ENCODE measurements around the gene APBB2.

Gene APBB2

GRCh38 chr4:41146716-41147506 lies 67.4 kb downstream of the APBB2 start:
- Mint-ChIP-seq H3K36me3 (no peaks in the 10 kb centered on the region), H3K9me3 (peaks cover 2% of the 10 kb centered on the region), H3K27ac (no peak overlapping the region), H3K4me3 (no peak overlapping the region), H3K4me1 (no peaks in the 10 kb centered on the region)
- ATAC-seq (no peak), DNase-seq (ENCODE audit: low spot score in 2 of 2) (no peak)

- ATAC-seq = no peak
- Mint-ChIP-seq H3K9me3 (peaks cover 2% of the 10 kb centered on the region), H3K36me3 (no peaks in the 10 kb centered on the region), H3K27ac (no peak overlapping the region), H3K4me1 (no peaks in the 10 kb centered on the region), H3K4me3 (no peak overlapping the region)
- DNase-seq (ENCODE audit: low spot score in 2 of 2) = no peak
Measured at GRCh38 chr4:41146196-41146595, 68.1 kb downstream of the APBB2 start.

- no peaks in the 10 kb centered on the region for H3K4me1 Mint-ChIP-seq
- H3K36me3 Mint-ChIP-seq = no peaks in the 10 kb centered on the region
- DNase-seq (ENCODE audit: low spot score in 2 of 2) = no peak
- no peaks in the 10 kb centered on the region for H3K9me3 Mint-ChIP-seq
- no peak overlapping the region for H3K4me3 Mint-ChIP-seq
- no peak overlapping the region for H3K27ac Mint-ChIP-seq
- no peak for ATAC-seq
Measured at GRCh38 chr4:41145571-41146078, 68.7 kb downstream of the APBB2 start.

GRCh38 chr4:41144812-41145211 lies 69.5 kb downstream of the APBB2 start:
- no peak for DNase-seq (ENCODE audit: low spot score in 2 of 2)
- no peaks in the 10 kb centered on the region for H3K36me3 Mint-ChIP-seq
- H3K4me1 Mint-ChIP-seq = no peaks in the 10 kb centered on the region
- no peak overlapping the region for H3K27ac Mint-ChIP-seq
- no peaks in the 10 kb centered on the region for H3K9me3 Mint-ChIP-seq
- no peak for ATAC-seq
- H3K4me3 Mint-ChIP-seq = no peak overlapping the region

DNA sequence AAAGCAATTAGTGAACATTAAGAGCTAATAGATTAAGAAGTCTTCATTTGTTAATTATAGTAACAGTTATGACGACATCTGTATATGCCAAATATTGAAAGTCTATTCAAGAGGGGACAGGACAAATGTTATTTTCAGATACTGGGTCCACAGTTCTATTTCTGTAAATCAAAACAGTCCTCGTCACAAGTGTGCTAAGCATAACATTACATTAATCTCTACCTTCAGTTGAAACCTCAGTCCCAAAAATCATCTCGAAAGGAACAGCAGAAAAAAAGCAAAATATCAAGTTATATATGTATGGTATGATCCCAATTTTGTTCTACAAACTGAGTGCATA lies 70.3 kb downstream of the APBB2 start:
- Mint-ChIP-seq H3K4me1 (no peaks in the 10 kb centered on the region), H3K36me3 (no peaks in the 10 kb centered on the region), H3K27ac (no peak overlapping the region), H3K4me3 (no peak overlapping the region), H3K9me3 (no peaks in the 10 kb centered on the region)
- DNase-seq (ENCODE audit: low spot score in 2 of 2) (no peak), ATAC-seq (no peak)

DNA sequence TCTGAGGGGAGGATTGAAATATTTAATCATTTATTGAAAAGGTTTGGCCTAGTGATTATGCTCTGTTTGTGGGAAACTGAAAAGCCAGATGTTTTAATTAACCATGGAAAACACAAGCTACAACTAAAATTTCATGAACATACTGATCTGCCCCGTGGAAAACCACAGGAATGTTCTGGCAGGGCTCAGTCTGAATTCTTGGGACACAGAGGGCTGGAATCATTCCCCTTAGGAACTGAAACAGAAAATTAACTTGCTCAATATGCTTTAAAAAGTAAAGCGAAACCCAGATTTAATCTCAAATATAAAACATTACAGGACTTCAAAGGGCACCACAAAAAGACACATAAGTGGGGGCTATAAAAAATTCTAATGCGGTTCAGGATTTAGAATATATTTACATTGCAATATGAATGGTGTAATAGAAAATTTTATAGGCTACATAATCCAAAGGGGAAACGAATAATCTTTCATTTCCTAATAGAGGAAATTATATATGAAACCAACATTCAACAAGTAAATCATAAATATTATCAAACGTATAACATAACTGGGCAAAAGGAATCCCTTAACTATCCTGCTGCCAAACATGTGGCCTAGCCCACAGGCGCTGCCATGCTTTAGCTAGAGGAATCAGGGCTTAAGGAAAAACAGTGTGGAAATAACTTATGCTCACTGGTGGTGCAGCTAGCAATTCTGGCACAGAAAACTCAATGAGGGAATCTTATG lies 70.9 kb downstream of the APBB2 start:
- DNase-seq (ENCODE audit: low spot score in 2 of 2) (no peak), ATAC-seq (no peak)
- no peak overlapping the region for H3K4me3 Mint-ChIP-seq
- no peaks in the 10 kb centered on the region for H3K9me3 Mint-ChIP-seq
- no peak overlapping the region for H3K27ac Mint-ChIP-seq
- H3K36me3 Mint-ChIP-seq = no peaks in the 10 kb centered on the region
- no peaks in the 10 kb centered on the region for H3K4me1 Mint-ChIP-seq

GRCh38 chr4:41142376-41143310 lies 71.7 kb downstream of the APBB2 start:
- Mint-ChIP-seq H3K27ac (no peak overlapping the region), H3K36me3 (no peaks in the 10 kb centered on the region), H3K4me3 (no peak overlapping the region), H3K9me3 (no peaks in the 10 kb centered on the region), H3K4me1 (no peaks in the 10 kb centered on the region)
- ATAC-seq (no peak), DNase-seq (ENCODE audit: low spot score in 2 of 2) (no peak)

GRCh38 chr4:41141900-41142299 lies 72.4 kb downstream of the APBB2 start:
- DNase-seq (ENCODE audit: low spot score in 2 of 2) (no peak), ATAC-seq (no peak)
- no peak overlapping the region for H3K4me3 Mint-ChIP-seq
- H3K9me3 Mint-ChIP-seq = no peaks in the 10 kb centered on the region
- H3K4me1 Mint-ChIP-seq = no peaks in the 10 kb centered on the region
- no peak overlapping the region for H3K27ac Mint-ChIP-seq
- H3K36me3 Mint-ChIP-seq = no peaks in the 10 kb centered on the region

- H3K4me3 Mint-ChIP-seq = no peak overlapping the region
Measured at GRCh38 chr4:41140410-41140809, 73.9 kb downstream of the APBB2 start.

DNA sequence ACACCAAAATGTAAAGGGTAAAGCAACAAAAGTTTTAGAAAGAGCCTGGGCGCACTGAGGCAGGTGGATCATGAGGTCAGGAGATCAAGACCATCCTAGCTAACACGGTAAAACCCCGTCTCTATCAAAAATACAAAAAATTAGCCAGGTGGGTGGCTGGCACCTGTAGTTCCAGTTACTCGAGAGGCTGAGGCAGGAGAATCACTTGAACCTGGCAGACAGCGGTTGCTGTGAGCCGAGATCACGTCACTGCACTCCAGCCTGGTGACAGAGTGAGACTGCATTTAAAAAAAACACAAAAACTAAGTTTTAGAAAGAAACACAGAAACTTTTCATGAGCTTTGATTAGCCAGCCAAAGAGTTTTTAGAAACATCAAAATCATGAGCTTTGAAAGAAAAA lies 76.5 kb downstream of the APBB2 start:
- H3K4me3 Mint-ChIP-seq = no peak overlapping the region
- H3K36me3 Mint-ChIP-seq = no peaks in the 10 kb centered on the region

More at GRCh38 chr4:41140410-41140809, 73.9 kb downstream of the APBB2 start:
- DNase-seq (ENCODE audit: low spot score in 2 of 2) (no peak), ATAC-seq (no peak)
- Mint-ChIP-seq H3K9me3 (no peaks in the 10 kb centered on the region), H3K4me1 (no peaks in the 10 kb centered on the region), H3K36me3 (no peaks in the 10 kb centered on the region), H3K27ac (no peak overlapping the region)

DNA sequence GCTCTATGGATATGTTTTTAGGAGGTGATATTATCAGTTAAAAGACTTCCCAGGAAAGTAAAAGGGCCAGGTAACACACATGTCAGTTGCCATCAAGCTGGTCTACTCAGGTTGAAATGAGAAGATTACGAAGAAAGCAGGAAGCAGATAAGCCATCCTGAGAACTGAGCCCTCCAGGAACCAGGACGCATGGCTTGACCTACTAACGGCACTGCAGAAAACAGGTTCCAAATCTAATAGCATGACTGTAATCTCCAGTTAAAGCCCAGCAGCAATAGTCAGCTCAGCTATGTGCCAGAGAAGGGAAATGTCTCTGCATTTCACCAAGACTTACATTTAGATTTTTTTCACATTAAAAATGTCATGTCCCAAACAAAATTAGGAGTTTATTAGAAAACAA lies 77.9 kb downstream of the APBB2 start:
- H3K27ac Mint-ChIP-seq = no peak overlapping the region
- H3K36me3 Mint-ChIP-seq = no peaks in the 10 kb centered on the region
- no peaks in the 10 kb centered on the region for H3K9me3 Mint-ChIP-seq
- ATAC-seq = no peak
- no peaks in the 10 kb centered on the region for H3K4me1 Mint-ChIP-seq
- H3K4me3 Mint-ChIP-seq = no peak overlapping the region
- no peak for DNase-seq (ENCODE audit: low spot score in 2 of 2)

More for the DNA sequence above, 76.5 kb downstream of the APBB2 start:
- DNase-seq (ENCODE audit: low spot score in 2 of 2) (no peak), ATAC-seq (no peak)
- Mint-ChIP-seq H3K9me3 (no peaks in the 10 kb centered on the region), H3K27ac (no peak overlapping the region), H3K4me1 (no peaks in the 10 kb centered on the region)

DNA sequence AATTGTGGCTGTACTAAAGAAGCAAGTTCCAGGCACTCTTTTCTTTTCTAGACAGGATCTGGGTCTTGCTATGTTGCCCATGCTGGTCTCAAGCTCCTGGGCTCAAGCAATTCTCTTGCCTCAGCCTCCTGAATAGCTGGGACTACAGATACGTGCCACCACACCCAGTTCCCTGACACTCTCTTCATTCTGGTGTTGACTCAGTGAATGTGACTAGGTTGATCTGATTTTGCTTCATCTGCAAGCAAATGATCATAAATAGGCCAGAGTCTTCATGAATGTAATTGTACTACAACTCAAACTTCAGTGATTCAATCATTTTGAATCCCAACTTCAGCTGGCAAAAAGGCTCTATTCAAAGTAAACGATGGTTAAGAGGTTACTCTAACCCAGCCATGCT lies 78.5 kb downstream of the APBB2 start:
- H3K4me1 Mint-ChIP-seq = no peaks in the 10 kb centered on the region
- H3K27ac Mint-ChIP-seq = no peak overlapping the region
- no peaks in the 10 kb centered on the region for H3K36me3 Mint-ChIP-seq
- ATAC-seq (no peak), DNase-seq (ENCODE audit: low spot score in 2 of 2) (no peak)
- H3K4me3 Mint-ChIP-seq = no peak overlapping the region
- H3K9me3 Mint-ChIP-seq = no peaks in the 10 kb centered on the region

DNA sequence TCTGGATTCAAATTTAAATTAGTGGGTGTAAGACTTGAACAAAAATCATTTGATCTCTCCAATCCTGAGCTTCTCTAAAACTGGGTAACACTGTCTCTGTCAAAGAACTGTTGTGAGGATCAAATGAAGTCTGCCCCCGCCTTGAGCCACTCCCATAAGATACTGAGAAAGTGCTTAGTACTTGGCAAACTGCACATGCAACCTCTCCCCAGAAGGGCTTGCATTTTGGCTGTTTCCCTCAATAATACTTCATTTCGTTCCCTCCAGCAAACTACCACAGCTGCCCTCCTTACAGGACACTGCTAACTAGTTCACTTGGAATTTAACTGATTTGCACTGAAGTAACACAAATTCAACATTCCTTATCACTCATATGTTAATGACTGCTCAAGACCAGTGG lies 79.8 kb downstream of the APBB2 start:
- Mint-ChIP-seq H3K4me1 (no peaks in the 10 kb centered on the region), H3K36me3 (no peaks in the 10 kb centered on the region), H3K9me3 (no peaks in the 10 kb centered on the region), H3K27ac (no peak overlapping the region), H3K4me3 (no peak overlapping the region)
- DNase-seq (ENCODE audit: low spot score in 2 of 2) = no peak
- no peak for ATAC-seq

GRCh38 chr4:41133454-41134018 lies 80.8 kb downstream of the APBB2 start:
- DNase-seq (ENCODE audit: low spot score in 2 of 2) (no peak), ATAC-seq (no peak)
- Mint-ChIP-seq H3K4me1 (no peaks in the 10 kb centered on the region), H3K4me3 (no peak overlapping the region), H3K9me3 (no peaks in the 10 kb centered on the region), H3K36me3 (no peaks in the 10 kb centered on the region), H3K27ac (no peak overlapping the region)

DNA sequence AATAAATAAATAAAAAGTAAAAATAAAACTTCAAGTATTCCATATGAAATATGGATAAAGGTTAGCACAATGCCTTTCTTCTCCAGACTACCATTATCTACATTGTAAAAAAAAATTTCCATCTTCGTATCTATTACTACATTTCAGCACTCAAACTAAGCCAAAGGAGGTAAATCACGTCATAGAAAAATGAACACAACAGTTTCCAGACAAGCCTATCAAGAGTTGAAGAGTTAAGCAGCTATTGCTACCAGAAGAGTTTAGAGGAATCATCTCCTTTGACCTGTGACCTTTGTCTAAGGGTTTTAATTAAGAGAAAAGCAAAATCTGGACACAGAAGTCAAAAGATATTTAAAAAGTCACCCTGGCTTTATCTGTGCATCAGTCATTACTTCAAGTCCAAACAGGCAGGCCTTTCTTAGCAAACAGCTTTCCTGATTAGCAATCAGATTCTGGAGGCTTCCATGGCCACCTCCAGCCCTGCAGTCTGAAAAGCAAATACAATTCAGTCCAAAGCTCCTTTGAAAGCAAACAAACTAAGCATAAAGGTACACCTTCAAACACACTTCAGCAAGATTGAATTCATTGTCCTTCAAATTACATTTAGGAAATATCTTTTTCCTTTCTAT lies 82.2 kb downstream of the APBB2 start:
- no peak overlapping the region for H3K27ac Mint-ChIP-seq
- H3K36me3 Mint-ChIP-seq = no peaks in the 10 kb centered on the region
- DNase-seq (ENCODE audit: low spot score in 2 of 2) (no peak), ATAC-seq (no peak)
- H3K9me3 Mint-ChIP-seq = no peaks in the 10 kb centered on the region
- no peaks in the 10 kb centered on the region for H3K4me1 Mint-ChIP-seq
- no peak overlapping the region for H3K4me3 Mint-ChIP-seq
